SU-DHL-6 (cell line): ENCODE measurements around the gene TLE6.

Source experiments
- H2AFZ ChIP-seq: fragments of 200-600 bp; sonication (generic); 2 replicates; pipeline ENCODE4 v1.6.1; 2014; ENCODE audit warnings: low read depth, mild to moderate bottlenecking, moderate library complexity, mixed read lengths, antibody characterized with exemption, low read length; ENCODE audit not compliant: severe bottlenecking
- H3F3A ChIP-seq: fragments of 200-600 bp; shearing (Covaris generic); 2 replicates; pipeline ENCODE4 v1.6.0; 2016; ENCODE audit warnings: antibody characterized with exemption, mild to moderate bottlenecking; ENCODE audit not compliant: insufficient read depth
- H3K27ac ChIP-seq: fragments of 200-600 bp; sonication (generic); 2 replicates; pipeline ENCODE4 v1.5.1; 2016; ENCODE audit warnings: low read depth, mild to moderate bottlenecking, low read length, moderate library complexity, mixed read lengths
- H3K27me3 ChIP-seq: fragments of 200-600 bp; sonication (generic), shearing (Covaris generic); 2 replicates; pipeline ENCODE4 v1.6.0; 2014; ENCODE audit warnings: mild to moderate bottlenecking, low read length
- H3K36me3 ChIP-seq: fragments of 200-600 bp; sonication (generic); 2 replicates; pipeline ENCODE4 v1.6.1; 2014; ENCODE audit warnings: mild to moderate bottlenecking, low read length, mixed read lengths
- H3K4me2 ChIP-seq: fragments of 300-600, 200-600 bp; shearing (Covaris generic), sonication (generic); 2 replicates; pipeline ENCODE4 v1.6.0; 2014; ENCODE audit warnings: low read length, low read depth, mild to moderate bottlenecking; ENCODE audit not compliant: poor library complexity, severe bottlenecking
- H3K4me3 ChIP-seq: fragments of 200-600 bp; sonication (generic); 2 replicates; pipeline ENCODE4 v1.5.1; 2014; ENCODE audit warnings: antibody characterized with exemption, low read length, mild to moderate bottlenecking, mixed read lengths; ENCODE audit not compliant: insufficient read depth, poor library complexity, severe bottlenecking
- H3K79me2 ChIP-seq: fragments of 200-600 bp; sonication (generic); 2 replicates; pipeline ENCODE4 v1.6.1; 2014; ENCODE audit warnings: mild to moderate bottlenecking, low read length, moderate library complexity; ENCODE audit not compliant: insufficient read depth
- H3K9ac ChIP-seq: fragments of 200-600 bp; sonication (generic); 2 replicates; pipeline ENCODE4 v1.7.0; 2014; ENCODE audit warnings: mild to moderate bottlenecking, low read length
- H3K9me2 ChIP-seq: fragments of 200-600 bp; sonication (generic); replicated peaks from 2 replicates; pipeline ENCODE4 v1.6.1; 2014; ENCODE audit warnings: low read length; ENCODE audit not compliant: insufficient read depth
- H3K9me3 ChIP-seq: fragments of 200-600 bp; sonication (generic); 2 replicates; pipeline ENCODE4 v1.6.1; 2014; ENCODE audit warnings: low read length, mixed read lengths; ENCODE audit not compliant: insufficient read depth
- H4K20me1 ChIP-seq: fragments of 200-600 bp; sonication (generic); 2 replicates; pipeline ENCODE4 v1.6.1; 2014; ENCODE audit warnings: low read depth, mild to moderate bottlenecking, antibody characterized with exemption, low read length, moderate library complexity, mixed read lengths
- EZH2phosphoT487 ChIP-seq: fragments of 200-600 bp; sonication (generic), shearing (Covaris generic); conservative IDR thresholded peaks from 2 replicates; pipeline ENCODE4 v1.6.1; 2018; ENCODE audit warnings: mild to moderate bottlenecking, antibody characterized with exemption, low read length, moderate library complexity, mixed read lengths
- TF ChIP-seq, protein P1 (sequence below): fragments of 200-600 bp; sonication (generic); IDR thresholded peaks from one replicate; pipeline ENCODE4 v1.5.1; 2017; ENCODE audit warnings: antibody characterized with exemption, mild to moderate bottlenecking, low read length, moderate library complexity; ENCODE audit not compliant: insufficient read depth, poor library complexity, severe bottlenecking

The TLE6 gene

GRCh38 chr19:2974342-2975041 lies 2.9 kb upstream of the TLE6 start:
- H3K4me3 ChIP-seq: no peak overlapping the region
- no peaks in the 10 kb centered on the region for H4K20me1 ChIP-seq
- H3K9me2 ChIP-seq: no peaks in the 10 kb centered on the region
- no peaks in the 10 kb centered on the region for H3K36me3 ChIP-seq
- H3K27ac ChIP-seq: no peak overlapping the region
- H3K9me3 ChIP-seq: no peaks in the 10 kb centered on the region
- no peak overlapping the region for H3K4me2 ChIP-seq
- no peaks in the 10 kb centered on the region for H3K27me3 ChIP-seq
- H3K9ac ChIP-seq: no peak overlapping the region
- no peaks in the 10 kb centered on the region for H3K79me2 ChIP-seq
- H3F3A ChIP-seq: no peaks in the 10 kb centered on the region
- H2AFZ ChIP-seq: no peak overlapping the region
- TF ChIP-seq, protein P1, sequence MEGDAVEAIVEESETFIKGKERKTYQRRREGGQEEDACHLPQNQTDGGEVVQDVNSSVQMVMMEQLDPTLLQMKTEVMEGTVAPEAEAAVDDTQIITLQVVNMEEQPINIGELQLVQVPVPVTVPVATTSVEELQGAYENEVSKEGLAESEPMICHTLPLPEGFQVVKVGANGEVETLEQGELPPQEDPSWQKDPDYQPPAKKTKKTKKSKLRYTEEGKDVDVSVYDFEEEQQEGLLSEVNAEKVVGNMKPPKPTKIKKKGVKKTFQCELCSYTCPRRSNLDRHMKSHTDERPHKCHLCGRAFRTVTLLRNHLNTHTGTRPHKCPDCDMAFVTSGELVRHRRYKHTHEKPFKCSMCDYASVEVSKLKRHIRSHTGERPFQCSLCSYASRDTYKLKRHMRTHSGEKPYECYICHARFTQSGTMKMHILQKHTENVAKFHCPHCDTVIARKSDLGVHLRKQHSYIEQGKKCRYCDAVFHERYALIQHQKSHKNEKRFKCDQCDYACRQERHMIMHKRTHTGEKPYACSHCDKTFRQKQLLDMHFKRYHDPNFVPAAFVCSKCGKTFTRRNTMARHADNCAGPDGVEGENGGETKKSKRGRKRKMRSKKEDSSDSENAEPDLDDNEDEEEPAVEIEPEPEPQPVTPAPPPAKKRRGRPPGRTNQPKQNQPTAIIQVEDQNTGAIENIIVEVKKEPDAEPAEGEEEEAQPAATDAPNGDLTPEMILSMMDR: no peak
- no peak for TF ChIP-seq EZH2phosphoT487

DNA sequence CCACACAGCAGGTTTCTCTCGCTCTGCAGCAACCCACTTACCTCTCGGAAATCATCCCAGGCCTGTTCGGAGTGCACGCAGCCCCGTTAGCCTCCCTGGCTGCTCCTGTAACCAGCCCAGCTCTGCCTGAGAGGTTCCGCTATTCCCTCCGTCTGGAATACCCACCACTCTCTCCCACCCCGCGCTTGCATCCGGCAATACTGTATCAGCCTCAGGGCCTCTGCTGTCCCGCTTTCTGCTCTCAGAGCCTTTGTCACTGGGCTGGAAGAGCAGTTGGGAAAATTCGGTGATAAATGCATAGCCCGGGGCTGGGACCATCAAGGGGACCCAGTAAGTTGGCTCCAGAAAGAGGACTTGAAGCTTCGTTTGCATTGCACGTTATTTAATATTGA lies 759 bp upstream of the TLE6 start:
- no peaks in the 10 kb centered on the region for H3F3A ChIP-seq
- H3K79me2 ChIP-seq: no peaks in the 10 kb centered on the region
- H3K4me2 ChIP-seq: no peak overlapping the region
- no peaks in the 10 kb centered on the region for H4K20me1 ChIP-seq
- no peaks in the 10 kb centered on the region for H3K9me2 ChIP-seq
- no peaks in the 10 kb centered on the region for H3K27me3 ChIP-seq
- no peaks in the 10 kb centered on the region for H3K36me3 ChIP-seq
- H2AFZ ChIP-seq: no peak overlapping the region
- H3K27ac ChIP-seq: no peak overlapping the region
- no peaks in the 10 kb centered on the region for H3K9me3 ChIP-seq
- TF ChIP-seq, protein P1: no peak
- no peak for TF ChIP-seq EZH2phosphoT487
- H3K4me3 ChIP-seq: no peak overlapping the region
- H3K9ac ChIP-seq: no peak overlapping the region

DNA sequence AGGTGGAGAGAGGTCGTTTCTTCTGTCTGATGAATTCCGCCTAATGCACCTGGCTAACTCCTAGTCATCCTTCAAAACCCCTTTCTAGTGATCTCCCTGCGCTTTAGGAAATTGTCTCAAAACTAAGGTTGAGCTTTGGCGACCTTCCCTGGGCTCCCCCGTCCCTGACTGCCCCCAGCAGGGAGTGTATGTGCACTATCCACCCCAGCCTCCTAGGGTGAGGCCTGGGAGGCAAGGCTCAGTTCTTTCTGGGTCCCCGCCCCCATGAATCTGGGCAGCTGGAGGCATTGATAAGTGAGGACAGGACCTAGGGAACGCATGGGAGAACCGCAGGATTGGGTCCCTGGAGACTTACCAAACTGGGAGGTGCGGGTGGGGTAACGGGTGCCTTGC lies 378 bp downstream of the TLE6 start:
- H3K36me3 ChIP-seq: no peaks in the 10 kb centered on the region
- no peaks in the 10 kb centered on the region for H3K9me2 ChIP-seq
- H2AFZ ChIP-seq: no peak overlapping the region
- no peak overlapping the region for H3K4me3 ChIP-seq
- no peaks in the 10 kb centered on the region for H3K79me2 ChIP-seq
- no peaks in the 10 kb centered on the region for H3F3A ChIP-seq
- H3K9me3 ChIP-seq: no peaks in the 10 kb centered on the region
- H4K20me1 ChIP-seq: no peaks in the 10 kb centered on the region
- H3K9ac ChIP-seq: no peak overlapping the region
- H3K27me3 ChIP-seq: no peaks in the 10 kb centered on the region
- H3K4me2 ChIP-seq: no peak overlapping the region
- TF ChIP-seq EZH2phosphoT487: no peak
- TF ChIP-seq, protein P1: no peak
- H3K27ac ChIP-seq: no peak overlapping the region
